ENCODE data around the gene RNF19B.
A peak's percentile ranks its signal among the peaks of the same experiment; 100 is the strongest.
"Not testable (repeated sequence)": the region's sequence is repeated elsewhere in the genome, so short reads cannot be mapped to it uniquely, and the experiment has no call there.

Gene RNF19B

GRCh38 chr1:32915766-32916706 is 48.6 kb downstream of the RNF19B start:
- ATAC-seq = no peak
- Mint-ChIP-seq H3K27me3 (peaks cover 45% of the 10 kb centered on the region), H3K36me3 (no peaks in the 10 kb centered on the region), H3K9me3 (no peaks in the 10 kb centered on the region), H3K4me1 (no peaks in the 10 kb centered on the region), H3K27ac (no peak overlapping the region), H3K4me3 (no peak overlapping the region)

DNA sequence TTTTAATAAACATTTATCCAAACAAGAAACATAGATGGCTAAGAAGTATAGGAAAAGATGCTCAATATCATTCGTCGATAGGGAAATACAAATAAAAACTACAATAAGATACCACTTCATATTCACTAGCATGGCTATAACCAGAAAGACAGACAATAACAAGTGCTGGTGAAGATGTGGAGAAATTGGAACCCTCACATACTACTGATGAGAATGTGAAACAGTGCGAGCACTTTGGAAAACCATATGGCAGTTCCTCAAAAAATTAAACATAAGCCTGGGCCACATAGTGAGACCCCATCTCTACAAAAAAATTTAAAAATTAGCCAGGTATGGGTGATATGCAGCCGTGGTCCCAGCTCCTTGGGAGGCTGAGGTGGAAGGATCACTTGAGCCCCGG is 54.3 kb downstream of the RNF19B start:
- Mint-ChIP-seq H3K4me1 (no peaks in the 10 kb centered on the region), H3K27me3 (peaks cover 4% of the 10 kb centered on the region), H3K36me3 (no peaks in the 10 kb centered on the region), H3K4me3 (no peak overlapping the region), H3K27ac (no peak overlapping the region), H3K9me3 (no peaks in the 10 kb centered on the region)
- no peak for ATAC-seq

- H3K27ac Mint-ChIP-seq = no peak overlapping the region
- H3K27me3 Mint-ChIP-seq = peaks cover 10% of the 10 kb centered on the region
- ATAC-seq = no peak
- H3K9me3 Mint-ChIP-seq = no peaks in the 10 kb centered on the region
- no peaks in the 10 kb centered on the region for H3K36me3 Mint-ChIP-seq
- H3K4me1 Mint-ChIP-seq = no peaks in the 10 kb centered on the region
- no peak overlapping the region for H3K4me3 Mint-ChIP-seq
Observed at GRCh38 chr1:32907435-32907834, 57.2 kb downstream of the RNF19B start.

DNA sequence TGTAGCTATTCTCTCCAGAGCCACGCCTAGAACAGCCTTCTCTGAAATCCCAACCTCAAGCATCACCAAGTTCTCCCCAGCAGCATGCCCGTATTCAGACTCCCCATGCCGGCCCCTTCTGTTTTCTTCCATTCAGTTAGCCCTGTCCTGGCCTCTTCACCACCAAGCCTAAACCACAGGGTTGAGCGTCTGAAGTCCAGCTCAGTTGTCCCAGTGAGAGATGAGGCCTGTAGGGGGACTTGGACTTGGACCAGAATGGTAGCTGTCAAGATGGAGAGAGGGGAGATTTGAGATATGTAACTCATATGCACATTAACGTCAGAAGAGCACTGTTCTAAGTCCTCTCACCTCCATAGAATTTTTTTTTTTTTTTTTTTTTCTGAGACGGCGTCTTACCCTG is 58.0 kb downstream of the RNF19B start:
- Mint-ChIP-seq H3K27ac (no peak overlapping the region), H3K36me3 (no peaks in the 10 kb centered on the region), H3K9me3 (no peaks in the 10 kb centered on the region), H3K27me3 (peaks cover 18% of the 10 kb centered on the region), H3K4me1 (peaks cover 3% of the 10 kb centered on the region), H3K4me3 (no peak overlapping the region)
- ATAC-seq = no peak

- not testable (repeated sequence) for H3K4me3 Mint-ChIP-seq, H3K4me1 Mint-ChIP-seq, H3K36me3 Mint-ChIP-seq, H3K9me3 Mint-ChIP-seq, H3K27ac Mint-ChIP-seq, ATAC-seq
- peaks cover 27% of the 10 kb centered on the region for H3K27me3 Mint-ChIP-seq
Observed at GRCh38 chr1:32905588-32905987, 59.0 kb downstream of the RNF19B start.

DNA sequence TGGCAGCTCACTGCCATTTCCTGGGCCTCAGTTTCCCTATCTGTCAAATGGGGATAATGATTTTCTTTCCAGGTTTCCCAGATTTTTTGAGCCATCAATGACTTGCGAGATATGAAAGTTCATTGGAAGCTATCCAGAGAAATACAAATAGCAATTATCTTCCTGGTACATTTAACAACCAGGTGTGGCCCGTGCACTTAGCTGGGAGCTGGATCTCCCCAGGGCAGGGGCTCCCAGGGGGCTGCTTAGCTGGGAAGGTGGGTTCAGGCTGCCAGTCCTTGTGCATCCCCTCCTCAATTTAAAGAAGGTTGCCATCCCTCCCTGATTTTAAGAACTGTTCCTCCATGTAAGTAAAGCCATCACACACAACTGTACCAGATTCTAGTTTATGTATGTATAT is 59.8 kb downstream of the RNF19B start:
- ATAC-seq = no peak
- Mint-ChIP-seq H3K4me3 (no peak overlapping the region), H3K27ac (no peak overlapping the region), H3K4me1 (peaks cover 11% of the 10 kb centered on the region), H3K9me3 (no peaks in the 10 kb centered on the region), H3K36me3 (no peaks in the 10 kb centered on the region), H3K27me3 (peaks cover 33% of the 10 kb centered on the region)

- Mint-ChIP-seq H3K9me3 (no peaks in the 10 kb centered on the region), H3K4me1 (peaks cover 11% of the 10 kb centered on the region), H3K36me3 (no peaks in the 10 kb centered on the region), H3K27ac (no peak overlapping the region), H3K27me3 (peaks cover 33% of the 10 kb centered on the region), H3K4me3 (no peak overlapping the region)
- no peak for ATAC-seq
Observed at GRCh38 chr1:32903991-32904785, 60.4 kb downstream of the RNF19B start.

- no peak overlapping the region for H3K4me3 Mint-ChIP-seq
- H3K27me3 Mint-ChIP-seq = peaks cover 33% of the 10 kb centered on the region
- no peaks in the 10 kb centered on the region for H3K9me3 Mint-ChIP-seq
- H3K27ac Mint-ChIP-seq = no peak overlapping the region
- peaks cover 11% of the 10 kb centered on the region for H3K4me1 Mint-ChIP-seq
- no peaks in the 10 kb centered on the region for H3K36me3 Mint-ChIP-seq
- ATAC-seq = no peak
Observed at GRCh38 chr1:32902535-32902920, 62.1 kb downstream of the RNF19B start.

- Mint-ChIP-seq H3K27ac (no peak overlapping the region), H3K4me3 (peak overlapping the region; percentile 76), H3K4me1 (peaks cover 11% of the 10 kb centered on the region), H3K27me3 (peaks cover 33% of the 10 kb centered on the region), H3K9me3 (no peaks in the 10 kb centered on the region), H3K36me3 (no peaks in the 10 kb centered on the region)
- no peak for ATAC-seq
Observed at GRCh38 chr1:32901823-32902534, 62.6 kb downstream of the RNF19B start.

DNA sequence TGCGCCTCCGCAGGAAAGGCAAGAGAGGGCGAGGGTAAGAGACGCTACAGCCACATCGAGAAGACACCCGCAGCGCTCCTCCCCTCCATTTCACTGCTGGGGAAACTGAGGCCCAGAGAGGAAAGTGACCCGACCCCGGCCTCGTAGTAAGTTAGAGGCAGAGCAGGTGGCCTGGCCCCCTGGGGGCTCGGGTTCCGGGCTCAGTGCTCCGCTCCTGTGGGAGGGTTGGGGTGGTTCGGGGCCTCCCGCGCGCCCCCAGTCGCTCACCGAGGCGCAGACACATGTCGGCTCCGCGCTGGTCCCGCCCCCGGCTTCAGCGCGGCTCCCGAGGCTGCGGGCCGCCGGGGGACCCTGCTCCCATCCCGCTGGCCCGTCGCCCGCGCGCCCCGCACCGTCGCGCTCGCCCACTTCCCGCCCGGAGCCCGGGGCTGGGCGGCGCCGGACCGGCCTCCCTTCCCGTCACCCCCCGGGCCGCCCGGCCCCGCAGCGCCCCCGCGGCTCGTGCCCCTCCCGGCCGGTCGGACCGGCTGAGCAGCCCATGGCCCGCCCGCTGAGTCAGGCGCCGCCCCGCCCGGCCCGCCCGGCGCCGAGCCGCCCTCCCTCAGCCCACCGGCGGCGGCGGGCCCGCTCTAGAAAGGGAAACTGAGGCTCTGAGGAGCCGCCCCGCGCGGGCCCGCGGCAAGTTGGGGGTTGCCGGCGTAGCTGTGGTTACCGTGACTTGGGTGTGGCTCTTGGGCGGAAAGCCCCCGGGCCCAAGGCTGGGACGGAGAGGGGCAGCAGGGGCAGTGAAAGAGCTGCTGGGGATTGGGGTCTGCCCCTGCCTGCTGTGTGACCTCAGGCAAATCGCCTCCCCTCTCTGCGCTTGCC is 63.4 kb downstream of the RNF19B start, which contains the start of gene TMEM54:
TMEM54 (minus strand) TSS at position 434 of the 867 bp plus-strand sequence; CDS start at position 283, 151 bp downstream.
- Mint-ChIP-seq H3K9me3 (no peaks in the 10 kb centered on the region), H3K36me3 (no peaks in the 10 kb centered on the region), H3K27me3 (peaks cover 37% of the 10 kb centered on the region), H3K4me1 (peaks cover 11% of the 10 kb centered on the region), H3K27ac (peak within 1 kb of the TSS; percentile 51), H3K4me3 (peak within 1 kb of the TSS; percentile 76)
- ATAC-seq = peak; percentile 54

DNA sequence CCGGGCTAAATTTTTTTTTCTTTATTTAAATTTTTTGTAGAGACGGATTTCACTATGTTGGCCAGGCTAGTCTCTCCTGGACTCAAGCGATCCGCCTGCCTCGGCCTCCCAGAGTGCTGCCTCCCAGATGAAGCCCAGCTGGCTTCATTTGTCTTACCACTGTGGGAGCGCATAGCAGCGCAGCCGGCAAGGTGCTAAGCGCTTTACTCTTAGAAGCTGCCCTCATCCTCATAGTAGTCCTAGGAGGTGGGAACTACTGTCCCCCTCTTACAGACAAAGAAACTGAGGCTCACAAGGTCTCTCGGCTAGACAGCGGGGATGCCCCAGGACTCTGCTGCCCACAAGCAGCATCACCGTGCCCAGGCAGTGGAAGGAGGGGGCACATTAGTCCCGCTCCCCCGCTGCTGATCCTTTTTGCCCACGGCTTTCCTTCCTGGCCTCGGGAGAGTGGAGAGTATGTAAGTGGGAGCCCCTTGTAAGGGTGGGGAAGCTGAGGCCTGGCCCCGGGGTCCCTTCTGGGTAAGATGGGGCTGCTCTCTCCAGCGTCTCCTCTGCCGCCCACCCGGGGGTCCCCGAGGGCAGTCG is 64.1 kb downstream of the RNF19B start:
- Mint-ChIP-seq H3K36me3 (no peaks in the 10 kb centered on the region), H3K27ac (peak overlapping the region; percentile 51), H3K27me3 (peaks cover 44% of the 10 kb centered on the region), H3K9me3 (no peaks in the 10 kb centered on the region), H3K4me1 (peaks cover 11% of the 10 kb centered on the region), H3K4me3 (peak overlapping the region; percentile 68)
- ATAC-seq = no peak

GRCh38 chr1:32899586-32900296 is 64.9 kb downstream of the RNF19B start:
- no peak overlapping the region for H3K27ac Mint-ChIP-seq
- H3K4me1 Mint-ChIP-seq = peaks cover 11% of the 10 kb centered on the region
- H3K27me3 Mint-ChIP-seq = peaks cover 51% of the 10 kb centered on the region
- no peak for ATAC-seq
- no peak overlapping the region for H3K4me3 Mint-ChIP-seq
- H3K9me3 Mint-ChIP-seq = no peaks in the 10 kb centered on the region
- no peaks in the 10 kb centered on the region for H3K36me3 Mint-ChIP-seq

DNA sequence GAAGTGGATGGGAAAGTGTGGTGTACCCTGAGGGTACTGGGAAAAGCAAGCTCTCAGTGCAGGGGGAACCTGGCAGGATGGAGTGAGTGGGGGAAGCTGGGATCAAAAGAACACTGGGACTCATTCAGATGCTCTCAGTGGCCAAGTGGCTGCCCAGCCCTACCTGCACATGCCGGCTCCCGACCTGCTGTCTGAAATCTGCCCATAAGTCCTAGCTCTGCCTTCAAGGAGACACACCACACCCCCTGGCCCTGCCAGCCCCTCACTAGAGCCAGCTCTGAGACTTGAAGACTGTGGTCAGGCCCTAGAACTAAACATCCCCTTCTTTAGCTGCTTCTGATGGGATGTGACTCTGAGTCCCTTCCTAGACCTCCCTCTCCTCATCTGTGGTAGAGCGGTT is 65.7 kb downstream of the RNF19B start:
- H3K9me3 Mint-ChIP-seq = no peaks in the 10 kb centered on the region
- no peak overlapping the region for H3K4me3 Mint-ChIP-seq
- no peaks in the 10 kb centered on the region for H3K36me3 Mint-ChIP-seq
- ATAC-seq = no peak
- peaks cover 11% of the 10 kb centered on the region for H3K4me1 Mint-ChIP-seq
- peaks cover 54% of the 10 kb centered on the region for H3K27me3 Mint-ChIP-seq
- H3K27ac Mint-ChIP-seq = no peak overlapping the region

Measured in stimulated activated memory B cell treated with anti-CD40 and anti-IgM and Interleukin-4, amounts not matched to agents 10 μg/mL and 1 μg/mL and 100 μg/mL, for 72 hours (primary cell).